ELF-1 (cell line): ENCODE measurements around the gene AKAP12.
"Not testable (repeated sequence)": the region's sequence is repeated elsewhere in the genome, so short reads cannot be mapped to it uniquely, and the experiment has no call there.

Source experiments
- DNase-seq: peaks from one replicate; pipeline ENCODE4 v3.0.0-alpha.2; 2016; ENCODE audit warnings: low read depth, low spot score

AKAP12 gene

DNA sequence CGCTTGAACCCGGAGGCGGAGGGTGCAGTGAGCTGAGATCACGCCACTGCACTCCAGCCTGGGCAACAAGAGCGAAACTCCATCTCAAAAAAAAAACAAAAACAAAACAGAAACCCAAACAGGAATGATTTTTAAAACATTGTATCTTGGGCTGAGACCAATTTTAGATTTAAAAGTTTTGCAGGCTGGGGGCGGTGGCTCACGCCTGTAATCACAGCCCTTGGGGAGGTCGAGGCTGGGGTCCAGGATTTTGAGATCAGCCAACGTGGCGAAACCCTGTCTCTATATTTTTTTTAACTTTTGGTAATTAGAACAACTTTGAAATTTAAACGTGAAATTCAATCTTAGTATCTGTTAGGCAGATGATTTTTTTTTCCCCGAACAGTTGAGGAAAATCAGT lies 70.5 kb downstream of the AKAP12 start:
- no peak for DNase-seq

DNA sequence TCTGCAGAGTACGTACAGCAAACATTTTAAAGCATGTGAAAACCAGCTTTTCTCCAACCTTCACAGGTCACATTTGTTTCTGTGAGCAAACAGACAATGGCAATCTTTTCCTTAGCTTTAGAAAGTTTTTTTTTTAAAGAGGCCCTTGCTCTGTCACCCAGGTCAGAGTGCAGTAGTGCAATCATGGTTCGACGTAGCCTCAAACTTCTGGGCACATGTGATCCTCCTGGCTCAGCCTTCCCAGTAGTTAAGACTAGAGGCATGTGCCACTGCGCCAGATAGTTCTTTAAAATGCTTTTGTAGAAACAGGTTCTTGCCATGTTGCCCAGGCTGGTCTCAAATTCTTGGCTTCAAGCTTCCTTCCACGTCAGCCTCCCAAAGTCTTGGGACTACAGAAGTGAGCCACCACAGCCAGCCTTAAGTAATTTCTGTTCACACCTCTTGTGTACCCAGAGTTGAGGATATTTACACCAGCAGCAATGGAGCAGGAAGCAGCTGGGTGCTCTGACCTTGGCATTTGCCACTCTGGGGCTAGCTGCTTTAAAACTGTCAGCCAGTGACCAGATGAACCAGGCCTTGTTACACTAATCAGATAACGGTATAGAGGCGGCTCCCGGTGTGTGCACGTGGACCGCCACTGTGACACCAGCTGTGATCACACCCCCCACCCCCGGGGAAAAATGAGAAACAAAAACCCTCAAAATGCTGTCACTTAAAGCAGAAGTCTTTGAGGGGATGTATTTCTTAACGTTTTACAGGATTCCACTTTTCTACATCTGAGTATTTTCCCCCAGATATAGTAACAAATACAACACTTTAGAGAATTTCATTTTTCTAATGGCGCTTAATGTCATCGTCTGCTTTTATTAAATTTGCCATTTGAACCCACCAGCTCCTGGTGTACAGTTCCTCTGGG lies 71.3 kb downstream of the AKAP12 start:
- DNase-seq: no peak

DNA sequence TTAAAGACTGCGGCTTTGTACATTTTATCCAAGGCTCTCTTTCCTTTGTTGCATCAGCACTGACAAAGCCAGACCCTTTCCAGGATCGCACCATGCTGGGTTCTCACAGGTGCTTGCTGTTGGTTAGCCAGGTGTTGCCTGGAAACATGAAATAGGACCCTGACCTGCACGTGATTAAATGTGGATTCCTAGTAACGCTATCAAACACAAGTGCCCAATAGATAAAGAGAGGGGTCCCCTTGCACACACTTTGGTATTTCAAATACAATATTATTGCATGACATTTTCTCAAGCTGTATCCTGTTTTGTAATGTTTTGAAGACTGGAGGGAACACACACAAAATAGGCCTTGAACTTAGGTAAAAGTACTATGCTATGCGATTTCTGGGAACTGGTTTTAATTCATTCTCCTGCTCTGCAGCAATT lies 73.3 kb downstream of the AKAP12 start:
- DNase-seq: no peak

DNA sequence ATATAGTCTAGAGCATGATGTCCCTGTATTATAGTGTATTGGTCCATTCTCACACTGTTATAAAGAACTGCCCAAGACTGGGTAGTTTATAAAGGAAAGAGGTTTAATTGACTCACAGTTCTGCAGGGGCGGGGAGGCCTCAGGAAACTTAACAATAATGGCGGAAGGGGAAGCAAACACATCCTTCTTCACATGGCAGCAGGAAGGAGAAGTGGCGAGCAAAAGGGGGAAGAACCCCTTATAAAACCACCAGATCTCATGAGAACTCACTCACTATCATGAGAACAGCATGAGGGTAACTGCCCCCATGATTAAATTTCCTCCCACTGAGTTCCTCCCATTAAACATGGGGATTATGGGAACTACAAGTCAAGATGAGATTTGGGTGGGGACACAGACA lies 75.9 kb downstream of the AKAP12 start:
- DNase-seq: not testable (repeated sequence)

DNA sequence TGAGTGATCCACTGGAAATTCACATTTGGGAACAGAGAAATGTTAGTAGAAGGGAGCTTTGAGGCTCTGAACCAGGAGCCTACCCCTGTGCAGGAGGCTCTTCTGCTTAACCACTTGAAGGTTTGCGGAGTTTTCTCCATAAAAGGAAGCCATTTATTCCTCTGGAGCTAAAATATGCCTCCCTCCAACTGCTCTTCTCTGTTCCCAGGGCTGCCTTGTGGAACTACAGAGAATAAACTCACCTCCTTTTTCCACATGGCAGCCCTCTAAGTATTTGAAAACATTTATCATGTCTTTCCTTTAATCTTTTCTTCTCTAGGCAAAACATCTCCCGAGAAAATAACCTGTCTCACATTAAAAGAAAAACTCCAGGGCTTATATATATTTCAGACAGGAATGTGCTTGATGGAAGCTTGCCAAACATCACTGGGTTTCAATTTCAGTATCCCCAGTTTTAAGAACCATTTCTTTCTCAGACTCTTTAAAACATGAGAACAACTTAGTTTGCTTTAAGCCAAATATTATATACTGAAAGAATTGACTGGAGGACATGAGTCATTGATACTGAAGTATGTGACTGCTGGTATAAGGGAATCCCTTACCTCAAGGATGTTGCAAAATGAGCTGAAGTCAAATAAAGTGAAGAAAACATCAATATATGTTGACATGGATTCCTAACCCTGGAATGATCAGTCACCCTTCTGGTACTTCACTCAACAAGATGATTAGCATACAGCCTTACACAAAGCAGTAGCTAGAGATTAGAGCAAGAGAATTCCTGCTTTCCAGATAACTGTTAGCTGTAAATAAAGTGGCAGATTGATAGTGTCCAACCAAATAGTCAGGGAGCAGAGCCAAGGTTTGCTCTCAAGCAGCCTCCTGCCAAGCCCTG lies 77.6 kb downstream of the AKAP12 start:
- no peak for DNase-seq

DNA sequence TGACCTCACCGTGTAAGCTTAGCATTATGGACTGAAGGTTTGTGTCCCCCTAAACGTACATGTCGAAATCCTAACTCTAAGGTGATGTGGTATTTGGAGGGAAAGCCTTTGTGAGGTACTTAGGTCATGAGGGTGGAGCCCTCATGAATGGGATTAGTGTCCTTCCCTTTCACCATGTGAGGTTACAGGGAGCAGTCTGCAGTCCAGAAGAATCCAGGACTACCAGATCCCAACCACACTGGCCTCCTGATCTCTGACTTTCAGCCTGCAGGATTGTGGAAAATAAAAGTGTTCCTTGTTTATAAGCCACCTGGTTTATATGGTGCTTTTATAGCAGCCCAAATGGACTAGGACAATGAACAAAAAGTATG lies 78.2 kb downstream of the AKAP12 start:
- DNase-seq: peak; percentile 23

DNA sequence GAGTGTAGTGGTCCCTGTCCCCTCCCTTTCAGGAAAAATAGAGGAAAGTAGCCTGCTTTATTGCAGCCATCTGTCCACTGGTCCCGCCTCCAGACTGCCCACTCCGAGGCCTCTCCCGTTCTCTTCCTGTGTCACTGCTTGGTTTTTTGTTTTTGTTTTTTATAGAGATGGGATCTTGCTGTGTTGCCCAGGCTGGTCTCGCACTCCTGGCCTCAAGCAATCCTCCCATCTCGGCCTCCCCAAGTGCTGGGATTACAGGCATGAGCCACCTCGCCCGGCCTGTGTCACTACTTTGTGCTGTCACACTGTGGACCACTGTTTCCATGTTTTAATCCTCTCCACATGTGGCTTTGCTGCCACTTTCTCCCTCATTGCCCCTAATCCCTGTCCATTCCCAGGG lies 80.4 kb downstream of the AKAP12 start:
- DNase-seq: no peak

DNA sequence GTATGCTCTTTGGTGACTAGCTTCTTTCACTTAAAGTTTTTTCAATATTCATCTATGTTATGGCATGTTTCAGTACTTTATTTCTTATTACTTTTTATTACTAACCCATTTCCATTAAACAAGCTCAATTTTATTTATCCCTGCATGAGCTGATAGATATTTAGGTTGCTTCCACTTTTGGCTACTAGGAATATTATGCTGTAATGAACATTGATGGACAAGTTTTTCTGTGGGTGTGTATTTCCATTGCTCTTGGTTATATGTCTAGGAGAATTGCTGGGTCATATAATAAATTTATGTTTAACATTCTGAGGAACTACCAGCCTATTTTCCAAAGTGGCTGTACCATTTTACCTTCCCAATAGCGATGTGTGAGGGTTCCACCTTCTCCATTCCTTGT lies 81.7 kb downstream of the AKAP12 start:
- no peak for DNase-seq

DNA sequence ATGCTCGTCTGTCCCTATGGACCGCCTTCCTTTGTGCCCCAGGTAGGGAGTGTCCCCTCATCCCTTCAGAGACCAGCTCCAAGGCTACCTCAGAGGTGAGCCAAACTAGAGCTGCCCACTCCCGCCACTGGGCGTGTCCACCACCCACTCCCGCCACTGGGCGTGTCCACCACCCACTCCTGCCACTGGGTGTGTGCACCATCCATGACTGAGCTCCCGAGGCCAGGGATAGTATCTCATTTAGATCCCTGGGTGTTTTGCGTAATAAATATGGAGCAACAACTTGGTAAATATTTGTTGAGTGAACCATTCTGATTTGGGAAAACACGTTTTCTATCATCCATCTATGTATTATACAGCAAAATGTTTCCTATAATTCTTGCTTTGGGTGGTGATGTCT lies 82.8 kb downstream of the AKAP12 start:
- no peak for DNase-seq

DNA sequence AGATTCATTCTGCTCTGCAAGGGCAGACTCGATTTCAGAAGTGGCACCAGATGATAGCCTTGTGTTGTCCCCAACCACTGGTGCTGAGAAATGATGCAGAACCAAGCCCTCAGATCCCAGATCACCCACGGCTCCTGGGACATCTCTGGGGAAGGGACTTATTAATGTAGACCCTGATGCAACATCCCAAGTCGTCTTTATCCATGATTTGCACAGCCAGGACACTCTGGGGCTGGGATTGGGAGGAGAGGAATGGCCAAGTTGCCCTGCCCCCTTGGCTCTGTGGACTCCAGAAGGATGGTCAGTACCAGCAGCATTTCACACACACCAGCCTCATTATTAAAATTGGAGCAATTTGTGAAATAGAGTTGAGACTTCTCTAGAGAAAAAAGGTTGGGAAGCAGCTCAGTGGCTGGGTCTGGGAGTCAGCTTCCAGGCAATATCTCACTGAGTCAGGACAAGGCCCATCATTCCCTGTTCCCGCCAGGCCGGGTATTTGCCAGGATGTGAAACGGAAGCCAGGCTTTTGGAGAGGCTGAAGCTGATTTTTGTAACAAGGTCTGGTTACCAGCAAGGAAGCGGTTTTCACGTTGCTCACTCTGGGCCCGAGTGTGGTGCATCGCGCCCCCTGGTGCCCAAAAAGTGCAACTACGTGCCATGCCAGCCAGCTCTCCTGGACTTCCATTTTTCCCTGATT lies 84.2 kb downstream of the AKAP12 start:
- peak; percentile 93 for DNase-seq

DNA sequence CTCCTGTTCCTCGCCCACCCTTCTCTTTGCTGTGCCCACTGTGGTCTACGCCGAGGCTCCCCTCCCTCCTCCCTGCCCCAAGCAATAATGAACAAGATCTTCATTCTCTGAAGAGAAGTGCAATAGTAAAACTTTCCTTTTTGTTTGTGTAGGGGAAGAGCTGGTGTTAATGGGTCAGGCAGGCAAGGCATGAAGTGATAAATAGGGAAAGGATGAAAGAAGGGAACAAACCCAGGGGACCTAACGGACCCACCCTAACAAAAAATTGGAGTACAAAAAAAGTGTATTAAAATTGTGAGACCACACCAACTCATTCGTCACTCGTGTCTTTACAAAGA lies 84.7 kb downstream of the AKAP12 start:
- no peak for DNase-seq

DNA sequence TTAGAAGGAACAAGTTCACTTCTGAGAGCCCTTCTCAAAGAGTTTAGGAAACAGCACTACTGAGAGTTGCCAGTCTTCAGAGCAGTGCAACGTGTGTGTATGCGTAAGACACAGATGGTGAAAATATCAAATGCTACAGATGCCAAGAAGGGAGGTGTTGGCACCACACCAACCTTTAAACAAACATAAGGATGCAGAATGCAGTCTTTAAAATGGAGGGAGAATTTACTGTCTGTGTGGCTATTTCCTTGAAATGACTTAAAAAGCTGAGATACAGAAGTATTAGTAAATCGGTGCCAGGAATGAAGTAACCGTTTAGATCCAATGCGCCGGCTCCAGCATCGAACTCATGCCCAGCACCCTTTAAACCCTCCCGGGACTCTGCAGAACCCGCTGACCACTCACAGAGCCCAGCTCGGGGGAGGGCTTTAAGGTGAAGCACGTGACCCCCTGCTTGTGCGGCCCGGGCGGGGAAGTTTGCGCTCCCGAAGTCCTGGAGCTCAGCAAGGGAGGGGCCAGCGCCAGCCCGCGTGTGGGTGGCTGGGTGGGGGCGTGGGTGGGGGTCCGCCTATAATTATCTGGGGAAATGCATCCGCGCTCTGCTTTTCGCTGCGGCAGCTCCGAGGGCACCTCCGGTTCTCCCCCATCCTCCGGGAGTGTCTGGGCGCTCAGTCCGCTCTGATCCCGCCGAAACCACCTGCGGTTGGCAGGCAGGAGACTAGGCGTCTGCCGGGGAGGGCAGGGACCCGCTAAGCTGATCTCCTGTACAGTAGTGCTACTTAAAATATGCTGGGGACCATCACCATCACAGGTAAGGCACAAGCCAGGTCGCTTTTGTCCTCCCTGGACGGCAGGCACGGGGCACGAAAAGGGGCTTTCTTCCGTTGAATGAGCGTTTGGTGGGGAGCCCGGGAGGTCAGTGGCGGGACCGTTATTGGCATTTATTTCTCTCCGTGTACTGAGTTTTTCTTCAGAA lies 85.6 kb downstream of the AKAP12 start:
- DNase-seq: no peak

DNA sequence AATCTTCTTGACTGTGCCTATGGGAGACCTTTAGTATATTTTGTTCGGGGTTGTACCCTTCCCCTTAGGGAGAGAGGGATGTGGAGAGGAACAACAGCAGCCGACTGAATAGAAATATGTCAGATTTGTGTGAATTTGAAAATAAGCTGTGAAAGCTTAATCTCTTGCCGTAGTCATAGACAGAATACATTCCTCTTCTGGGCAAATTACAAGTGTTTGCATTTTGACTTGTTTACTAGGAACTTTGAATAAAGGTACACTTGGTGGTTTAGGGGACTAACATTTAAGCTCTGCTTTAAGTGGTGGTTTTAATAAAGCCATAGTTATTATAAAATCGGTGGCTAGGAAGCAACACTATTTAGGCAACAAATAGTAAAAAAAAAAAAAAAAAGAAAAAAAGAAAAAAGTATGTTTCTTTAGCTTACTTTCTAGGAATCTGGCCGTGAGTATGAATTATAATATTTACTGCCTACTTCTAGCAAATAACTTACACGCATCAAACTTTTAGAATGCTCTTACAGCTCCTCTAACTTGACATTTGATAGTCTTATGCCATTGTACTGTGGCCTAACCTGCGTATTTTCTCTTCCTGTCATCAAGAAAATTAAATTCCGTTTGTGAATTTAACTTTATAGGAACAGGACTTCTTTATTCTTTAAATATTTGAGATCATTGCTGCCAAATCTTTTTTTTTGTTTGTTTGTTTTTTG lies 86.5 kb downstream of the AKAP12 start:
- no peak for DNase-seq

DNA sequence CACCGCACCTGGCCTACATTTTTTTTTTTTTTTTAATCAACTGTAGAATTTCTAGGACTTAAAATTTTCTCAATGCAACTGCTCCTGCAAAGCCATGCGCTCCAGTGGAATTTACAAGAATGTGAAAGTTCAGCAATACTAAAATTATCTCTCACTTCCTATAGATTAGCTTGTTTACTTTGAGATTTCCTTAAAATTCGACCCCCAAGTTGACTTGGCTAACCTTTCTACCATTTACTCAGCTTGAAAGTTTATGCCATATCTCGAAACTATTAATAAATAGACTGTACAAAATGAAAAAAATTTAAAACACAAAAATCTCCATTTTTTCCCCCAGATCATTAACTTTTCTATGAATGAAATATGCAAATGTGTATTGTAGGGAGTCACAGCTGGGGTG lies 87.3 kb downstream of the AKAP12 start:
- DNase-seq: no peak

DNA sequence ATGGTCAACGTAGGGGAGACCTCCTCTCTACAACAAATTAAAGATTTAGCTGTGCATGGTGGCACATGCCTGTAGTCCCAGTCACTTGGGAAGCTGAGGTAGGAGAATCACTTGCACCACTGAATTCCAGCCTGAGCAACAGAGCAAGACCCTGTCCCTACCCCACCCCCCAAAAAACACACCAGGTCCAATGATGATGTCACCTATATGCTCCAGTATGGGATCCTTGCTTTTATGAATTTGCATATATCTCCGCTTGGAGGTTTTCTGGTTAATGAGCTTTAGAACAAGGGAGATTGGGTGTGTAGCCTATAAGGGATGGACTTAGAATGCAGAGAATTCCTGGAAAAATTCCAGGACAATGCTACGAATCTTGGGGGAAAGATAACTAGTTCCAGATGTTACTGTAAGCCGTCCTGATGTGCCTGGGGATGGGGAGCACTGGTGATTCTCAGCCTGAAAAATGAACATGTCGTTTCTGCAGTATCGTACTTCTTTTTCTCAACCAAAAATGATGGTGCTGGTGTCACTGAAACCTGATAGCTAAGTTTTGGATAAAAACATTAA lies 90.4 kb downstream of the AKAP12 start:
- DNase-seq: no peak

DNA sequence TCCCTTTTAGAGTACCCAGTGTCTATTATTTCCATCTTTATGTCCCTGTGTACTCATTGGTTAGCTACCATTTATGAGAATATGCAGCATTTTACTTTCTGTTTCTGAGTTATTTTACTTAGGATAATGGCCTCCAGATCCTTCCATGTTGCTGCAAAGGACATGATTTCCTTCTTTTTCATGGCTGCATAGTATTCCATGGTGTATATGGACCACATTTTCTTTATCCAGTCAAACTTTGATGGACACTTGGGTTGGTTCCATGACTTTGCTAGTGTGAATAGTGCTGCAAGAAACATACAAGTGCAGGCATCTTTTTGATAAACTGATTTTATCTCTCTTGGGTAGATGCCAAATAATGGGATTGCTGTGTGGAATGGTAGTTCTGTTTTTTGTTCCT lies 96.2 kb downstream of the AKAP12 start:
- no peak for DNase-seq

DNA sequence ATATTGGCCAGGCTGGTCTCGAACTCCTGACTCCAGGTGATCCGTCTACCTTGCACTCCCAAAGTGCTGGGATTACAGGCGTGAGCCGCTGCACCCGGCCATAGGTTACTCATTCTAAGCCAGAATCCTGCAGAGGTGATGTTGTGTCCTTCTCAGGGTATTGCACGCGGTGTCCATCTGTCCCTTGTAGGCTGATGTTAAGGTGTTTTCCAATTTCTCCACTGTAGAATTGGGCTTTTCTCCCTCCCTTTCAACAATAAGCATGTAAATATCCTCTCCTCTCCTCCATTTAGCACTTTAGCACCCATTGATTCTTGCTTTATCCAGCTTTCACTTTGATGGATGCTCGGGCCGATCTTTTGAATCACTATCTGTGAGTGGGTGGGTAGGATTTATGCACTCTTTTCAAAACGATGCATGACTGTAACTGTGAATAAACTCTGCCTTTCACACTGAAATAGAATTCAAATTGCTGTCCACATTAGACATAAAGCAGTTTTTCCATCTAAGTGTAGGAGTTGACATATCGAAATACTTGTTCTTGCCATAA lies 99.0 kb downstream of the AKAP12 start:
- no peak for DNase-seq

DNA sequence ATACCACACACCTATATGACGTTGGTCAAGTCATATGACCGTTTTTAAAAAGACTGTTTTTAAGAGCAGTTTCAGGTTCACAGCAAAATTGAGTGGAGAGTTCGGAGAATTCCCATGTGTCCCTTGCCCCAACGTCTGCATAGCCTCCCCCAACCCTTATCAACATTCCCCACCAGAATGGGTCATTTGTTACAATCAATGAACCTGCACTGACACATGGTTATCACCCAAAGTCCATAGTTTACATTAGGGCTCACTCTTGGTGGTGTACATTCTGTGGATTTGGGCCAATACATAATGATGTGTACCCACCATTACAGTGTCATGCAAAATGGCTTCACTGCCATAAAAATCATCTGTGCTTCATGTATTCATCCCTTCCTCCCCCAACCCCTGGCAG lies 99.6 kb downstream of the AKAP12 start:
- DNase-seq: no peak

DNA sequence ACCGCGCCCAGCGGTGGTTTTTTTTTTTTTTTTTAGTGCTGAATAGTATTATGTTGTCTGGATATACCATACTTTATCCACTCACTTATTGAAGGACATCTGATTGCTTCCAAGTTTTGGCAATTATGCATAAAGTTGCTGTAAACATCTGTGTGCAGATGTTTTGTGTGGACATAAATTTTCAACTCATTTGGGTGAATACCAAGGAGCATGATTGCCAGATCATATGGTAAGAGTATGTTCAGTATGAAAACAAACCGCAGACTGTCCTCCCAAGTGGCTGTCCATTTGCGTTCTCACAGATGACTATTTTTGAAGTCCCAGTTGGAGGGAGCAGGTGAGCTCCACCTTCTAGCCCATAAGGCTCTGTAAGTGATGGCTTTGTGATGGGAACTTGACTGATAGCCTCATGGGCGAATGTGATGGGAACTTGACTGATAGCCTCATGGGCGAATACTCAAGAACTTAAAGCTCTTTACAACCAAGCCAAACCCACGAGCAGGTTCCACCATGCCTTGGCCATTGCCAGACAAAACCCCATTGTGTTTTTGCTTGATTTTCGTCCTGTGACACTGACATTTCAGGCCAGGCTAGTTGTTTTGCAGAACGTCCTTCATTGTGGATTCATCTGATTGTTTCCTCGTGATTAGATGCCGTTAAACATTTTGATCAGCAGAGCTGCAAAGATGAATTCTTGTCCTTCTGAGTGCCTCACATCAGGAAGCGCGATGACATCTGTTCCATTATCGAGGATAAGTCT lies 100.6 kb downstream of the AKAP12 start:
- DNase-seq: no peak
